Panc1 (cell line): ENCODE measurements around the gene SNORC. TPM values are rescaled to one million over a fixed set of nuclear protein-coding genes. Genes with fewer than 3 reads are reported as not detected.
"Not testable (repeated sequence)": the region's sequence is repeated elsewhere in the genome, so short reads cannot be mapped to it uniquely, and the experiment has no call there.

Experiments
- ATAC-seq: fragments of 200-7000 bp; cut with Tn5 transposase; 2 replicates; pipeline ENCODE4 v1.9.1; 2020; ENCODE audit warnings: mild to moderate bottlenecking, moderate library complexity
- BruUV-seq: library from RNA; stranded (reverse); fragments of 400-500 nt; replicated peaks from 2 replicates; lab custom pipeline; 2021; lab: Mats Ljungman, UMichigan
- CTCF ChIA-PET: fragments of 300-600 bp; sonication (Branson Sonifier 250); formaldehyde crosslinking; loops from one replicate; lab custom pipeline; 2022; ENCODE audit warnings: antibody characterized with exemption; lab: Charles Lee
- POLR2A ChIA-PET: fragments of 300-600 bp; sonication (Branson Sonifier 250); formaldehyde crosslinking; loops from one replicate; lab custom pipeline; 2022; ENCODE audit warnings: antibody characterized with exemption; lab: Charles Lee
- DNase-seq: peaks from one replicate; pipeline ENCODE4 v3.0.0-alpha.2; 2010; ENCODE audit warnings: low read depth, low spot score
- H3K27ac ChIP-seq: 2 replicates; pipeline ENCODE4 v1.5.1; 2011; ENCODE audit warnings: mild to moderate bottlenecking, low read length, inconsistent platforms
- H3K27me3 ChIP-seq: fragments of 200-500 bp; sonication (Bioruptor generic); 2 replicates; pipeline ENCODE4 v1.6.0; 2014; ENCODE audit warnings: low read length, inconsistent platforms; ENCODE audit not compliant: control insufficient read depth, insufficient read depth
- H3K36me3 ChIP-seq: fragments of 200-500 bp; sonication (Bioruptor generic); 2 replicates; pipeline ENCODE4 v1.5.1; 2014; ENCODE audit warnings: inconsistent platforms, mild to moderate bottlenecking, low read length, moderate library complexity; ENCODE audit not compliant: control insufficient read depth, insufficient read depth
- H3K4me1 ChIP-seq: 2 replicates; pipeline ENCODE4 v1.5.1; 2011; ENCODE audit warnings: inconsistent platforms, mild to moderate bottlenecking, low read length, moderate library complexity; ENCODE audit not compliant: control insufficient read depth, insufficient read depth
- H3K4me3 ChIP-seq, 2 experiments: 2 replicates each; pipeline ENCODE4 v1.5.1; 2011 to 2012; ENCODE audit warnings: low read depth in 2 of 2, low read length in 2 of 2, mild to moderate bottlenecking in 2 of 2, inconsistent platforms in 1 of 2, moderate library complexity in 1 of 2
- H3K9me3 ChIP-seq: fragments of 200-500 bp; sonication (Bioruptor generic); 2 replicates; pipeline ENCODE4 v1.5.1; 2014; ENCODE audit warnings: low read depth, mild to moderate bottlenecking, inconsistent platforms, low read length, moderate library complexity; ENCODE audit not compliant: control insufficient read depth, insufficient read depth
- CTCF ChIP-seq: fragments of 450-650 bp; IDR thresholded peaks from 2 replicates; pipeline ENCODE4 v1.5.1; 2017; ENCODE audit warnings: mild to moderate bottlenecking
- POLR2AphosphoS5 ChIP-seq: IDR thresholded peaks from 2 replicates; pipeline ENCODE4 v1.6.1; 2012; ENCODE audit warnings: mild to moderate bottlenecking, low read depth, low read length, moderate library complexity
- REST ChIP-seq, 2 experiments: IDR thresholded peaks; 2 replicates each; pipeline ENCODE4 v1.6.1; 2011 to 2012; ENCODE audit warnings: low read depth in 2 of 2, control low read depth in 1 of 2, low read length in 1 of 2, mild to moderate bottlenecking in 1 of 2, moderate library complexity in 1 of 2; ENCODE audit not compliant: insufficient read depth in 1 of 2
- SIN3A ChIP-seq: IDR thresholded peaks from 2 replicates; pipeline ENCODE4 v1.6.1; 2012; ENCODE audit warnings: low read depth, mild to moderate bottlenecking, low read length, moderate library complexity, borderline replicate concordance; ENCODE audit not compliant: insufficient read depth
- TCF7L2 ChIP-seq: IDR thresholded peaks from 2 replicates; pipeline ENCODE4 v1.6.1; 2011; ENCODE audit warnings: mild to moderate bottlenecking, low read depth, low read length, inconsistent platforms
- in situ Hi-C: cut with HindIII; loops from 2 replicates; pipeline ENCODE4 v1.10.0; 2016; ENCODE audit warnings: low sequenced_read_pairs, low pct_unique_long_range_greater_than_20kb
- intact Hi-C: fragments of 100-400 bp; cut with micrococcal nuclease; formaldehyde crosslinking; loops from one replicate; pipeline ENCODE4 v1.10.0; 2022; ENCODE audit not compliant: unreplicated experiment
- total RNA-seq: library from RNA; stranded (reverse); gene quantifications from one replicate; pipeline ENCODE4 v1.2.1, GENCODE V29; 2021; ENCODE audit not compliant: unreplicated experiment

SNORC gene
- total RNA-seq, 1 experiment from 2014 or later: 6.8 TPM

- Histone ChIP-seq H3K27ac (0 out of 2 replicates have a peak overlapping the region, but pooled peaks have one; percentile 19), H3K36me3 (no peaks in the 10 kb centered on the region), H3K27me3 (no peaks in the 10 kb centered on the region), H3K9me3 (no peaks in the 10 kb centered on the region), H3K4me1 (peaks cover 35% of the 10 kb centered on the region), H3K4me3 (no peak overlapping the region)
- ChIA-PET POLR2A (no interaction called here), CTCF (no interaction called here)
- DNase-seq: no peak
- BruUV-seq: no TSS peak
- TF ChIP-seq SIN3A (no peak), CTCF (no peak), TCF7L2 (no peak), REST (IDR thresholded peaks at IDR 0.05; ENCODE audit: insufficient read depth in 1 of 2, low read depth in 2 of 2, low read length in 1 of 2) (no peak), POLR2AphosphoS5 (no peak)
- in situ Hi-C loops (no loop called here), intact Hi-C loops (no loop called here)
- no peak for ATAC-seq
Observed at GRCh38 chr2:232903989-232904388, 33.9 kb downstream of the SNORC start.

- H3K36me3 ChIP-seq, ATAC-seq, BruUV-seq, intact Hi-C loops, H3K27me3 ChIP-seq, POLR2A ChIA-PET, H3K4me3 ChIP-seq, in situ Hi-C loops, DNase-seq: not testable (repeated sequence)
- peaks cover 24% of the 10 kb centered on the region for H3K4me1 ChIP-seq
- H3K9me3 ChIP-seq: peaks cover 15% of the 10 kb centered on the region; the same call in 1 of the 2 replicates
- peak overlapping the region; percentile 73 for H3K27ac ChIP-seq
- CTCF ChIA-PET: interaction anchor here (0.7 kb wide), 2 partner anchors 8 to 176 kb away, joined by 4 to 5 read pairs; no protein-coding TSS in a partner anchor
Observed at GRCh38 chr2:232906867-232907717, 37.0 kb downstream of the SNORC start.

GRCh38 chr2:232907718-232908085, 37.6 kb downstream of the SNORC start:
- H3K4me3 ChIP-seq, BruUV-seq, H3K27me3 ChIP-seq, ATAC-seq, intact Hi-C loops, CTCF ChIA-PET, in situ Hi-C loops, DNase-seq, H3K36me3 ChIP-seq, POLR2A ChIA-PET: not testable (repeated sequence)
- Histone ChIP-seq H3K9me3 (peaks cover 21% of the 10 kb centered on the region), H3K27ac (peak overlapping the region; percentile 73), H3K4me1 (peaks cover 18% of the 10 kb centered on the region)
